NCI-H510A (cell line): ENCODE results near the gene ANKRD23.

Source experiments
- DNase-seq: peaks from one replicate; lab custom pipeline; 2025; lab: John Stamatoyannopoulos, UW

Gene ANKRD23

GRCh38 chr2:96838345-96839292 lies 5.2 kb downstream of the ANKRD23 start:
- no peak for DNase-seq

DNA sequence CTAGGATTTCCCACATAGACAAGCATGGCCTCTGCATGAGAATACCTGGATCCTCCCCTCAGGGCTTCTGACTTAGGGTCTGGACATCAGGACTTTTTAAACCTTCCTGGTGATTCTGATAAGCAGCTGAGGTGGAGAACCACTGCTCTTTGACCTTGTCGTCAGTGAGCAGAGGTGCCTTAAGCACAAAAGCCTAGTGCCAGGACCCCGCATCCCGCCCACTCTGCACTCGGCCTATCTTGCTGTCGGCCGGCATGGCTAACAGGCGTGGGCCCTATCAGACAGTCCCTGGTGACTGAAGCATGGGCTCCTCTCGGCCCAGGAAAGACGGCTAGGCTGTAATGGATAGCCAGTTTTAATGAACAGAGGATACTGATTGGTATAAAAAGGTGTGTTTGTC lies 6.2 kb downstream of the ANKRD23 start:
- no peak for DNase-seq

DNA sequence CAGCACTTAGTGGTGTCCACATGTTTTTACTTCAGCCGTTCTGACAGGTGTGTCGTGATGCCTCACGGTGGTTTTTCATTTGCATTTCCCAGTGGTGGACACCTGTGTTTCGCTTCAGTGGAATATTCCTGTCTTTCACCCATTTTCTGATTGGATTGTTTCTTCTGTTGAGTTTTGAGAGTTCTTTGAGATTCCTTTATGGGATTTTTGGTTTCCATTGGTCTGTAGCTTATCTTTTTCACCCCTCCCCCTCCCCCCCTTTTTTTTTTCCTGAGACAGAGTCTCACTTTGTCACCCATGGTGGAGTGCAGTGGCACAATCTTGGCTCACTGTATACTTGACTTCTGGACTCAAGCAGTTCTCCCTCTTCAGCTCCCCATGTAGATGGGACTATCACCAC lies 8.0 kb downstream of the ANKRD23 start:
- no peak for DNase-seq

GRCh38 chr2:96832754-96833507 lies 10.9 kb downstream of the ANKRD23 start:
- peak; percentile 90 for DNase-seq

GRCh38 chr2:96832408-96832753 lies 11.4 kb downstream of the ANKRD23 start:
- DNase-seq, result no peak

DNA sequence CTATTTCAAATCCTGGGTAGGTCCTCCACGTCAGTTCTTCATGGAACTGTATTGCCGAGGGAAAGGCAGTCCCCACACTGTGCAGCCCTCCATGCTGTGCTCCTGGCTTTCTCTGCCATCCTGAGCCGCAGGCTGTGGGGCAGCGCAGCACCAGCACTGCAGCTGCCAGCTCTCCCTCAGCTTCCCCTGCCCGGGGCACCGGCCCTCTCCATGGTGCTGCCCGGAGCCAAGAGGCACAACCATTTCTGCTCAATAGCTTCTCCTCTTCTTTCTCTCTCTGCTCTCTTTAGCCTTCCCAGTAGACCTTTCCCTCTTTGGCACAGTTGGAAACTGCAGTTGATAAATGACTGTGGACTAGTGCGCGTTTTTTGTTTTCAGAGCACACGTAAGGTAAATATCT lies 12.1 kb downstream of the ANKRD23 start:
- DNase-seq, result no peak

GRCh38 chr2:96830044-96830562 lies 13.7 kb downstream of the ANKRD23 start:
- no peak for DNase-seq

GRCh38 chr2:96828874-96829273 lies 14.9 kb downstream of the ANKRD23 start:
- no peak for DNase-seq

DNA sequence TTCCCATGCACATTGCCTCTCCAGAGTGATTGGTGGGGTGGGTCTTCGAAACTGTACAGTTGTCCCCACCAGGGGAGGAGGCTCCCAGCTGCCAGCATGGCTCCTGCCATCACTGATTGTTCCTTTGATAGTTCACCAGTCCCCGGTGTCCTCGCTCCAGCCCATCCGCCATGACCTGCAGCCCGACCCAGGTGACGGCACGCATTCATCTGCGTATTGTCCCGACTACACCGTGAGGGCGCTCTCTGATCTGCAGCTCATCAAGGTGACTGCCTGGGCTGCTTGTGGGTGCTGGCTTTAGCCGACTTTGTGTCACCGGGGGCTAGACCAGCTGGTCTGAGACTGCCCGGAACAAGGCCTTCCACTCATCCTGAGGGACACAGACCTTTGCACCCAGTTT lies 15.4 kb downstream of the ANKRD23 start:
- no peak for DNase-seq

DNA sequence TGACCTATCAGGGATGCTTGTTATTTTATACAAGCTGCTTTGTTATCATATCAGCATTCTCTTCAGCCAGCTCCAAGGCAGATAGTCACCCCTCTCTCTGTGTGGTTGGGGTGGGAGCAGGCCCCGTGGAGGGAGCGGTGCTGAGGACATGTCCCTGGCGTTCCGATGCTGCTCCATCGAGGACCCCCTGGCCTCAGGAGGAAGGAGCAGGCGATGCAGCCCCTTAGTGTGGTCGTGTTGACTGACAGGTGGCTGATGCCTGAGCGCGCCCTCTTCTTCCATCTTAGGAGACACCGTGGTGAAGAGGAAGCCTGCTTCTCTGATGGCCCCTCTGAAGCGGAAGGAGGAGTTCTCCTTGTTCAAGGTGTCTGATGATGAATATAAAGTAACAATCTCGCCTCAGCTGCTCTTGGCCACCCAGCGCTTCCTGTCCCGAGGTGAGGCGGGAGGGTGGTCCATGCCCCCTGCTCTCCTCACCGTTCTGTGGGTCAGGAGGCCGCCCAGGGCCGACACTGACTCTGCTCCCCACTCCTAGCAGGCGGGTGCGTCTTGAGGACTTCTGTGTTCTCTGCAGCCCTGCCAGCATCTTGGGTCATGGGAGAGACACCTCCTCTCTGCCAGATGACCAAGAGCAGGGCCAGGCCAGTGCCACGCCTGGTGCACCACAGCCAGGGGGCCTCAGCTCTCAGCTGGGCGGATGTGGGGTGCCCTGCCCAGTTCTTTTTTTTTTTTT lies 17.1 kb downstream of the ANKRD23 start:
- no peak for DNase-seq

DNA sequence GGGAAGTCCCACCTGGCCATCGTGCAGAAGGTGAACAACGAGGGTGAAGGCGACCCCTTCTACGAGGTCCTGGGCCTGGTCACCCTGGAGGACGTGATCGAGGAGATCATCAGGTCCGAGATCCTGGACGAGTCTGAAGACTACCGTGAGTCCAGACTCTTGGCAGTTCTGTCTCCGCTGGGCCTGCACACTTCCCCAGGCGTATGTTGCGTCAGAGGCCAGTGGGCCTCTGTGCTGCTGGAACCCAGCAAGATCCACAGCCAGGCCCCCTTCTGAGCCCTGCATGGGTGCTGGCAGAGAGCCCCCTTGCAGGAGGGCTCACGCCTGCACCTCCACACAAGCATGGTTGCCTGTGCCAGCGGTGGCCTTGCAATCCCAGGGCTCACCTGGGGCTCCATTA lies 18.8 kb downstream of the ANKRD23 start:
- DNase-seq, result no peak

DNA sequence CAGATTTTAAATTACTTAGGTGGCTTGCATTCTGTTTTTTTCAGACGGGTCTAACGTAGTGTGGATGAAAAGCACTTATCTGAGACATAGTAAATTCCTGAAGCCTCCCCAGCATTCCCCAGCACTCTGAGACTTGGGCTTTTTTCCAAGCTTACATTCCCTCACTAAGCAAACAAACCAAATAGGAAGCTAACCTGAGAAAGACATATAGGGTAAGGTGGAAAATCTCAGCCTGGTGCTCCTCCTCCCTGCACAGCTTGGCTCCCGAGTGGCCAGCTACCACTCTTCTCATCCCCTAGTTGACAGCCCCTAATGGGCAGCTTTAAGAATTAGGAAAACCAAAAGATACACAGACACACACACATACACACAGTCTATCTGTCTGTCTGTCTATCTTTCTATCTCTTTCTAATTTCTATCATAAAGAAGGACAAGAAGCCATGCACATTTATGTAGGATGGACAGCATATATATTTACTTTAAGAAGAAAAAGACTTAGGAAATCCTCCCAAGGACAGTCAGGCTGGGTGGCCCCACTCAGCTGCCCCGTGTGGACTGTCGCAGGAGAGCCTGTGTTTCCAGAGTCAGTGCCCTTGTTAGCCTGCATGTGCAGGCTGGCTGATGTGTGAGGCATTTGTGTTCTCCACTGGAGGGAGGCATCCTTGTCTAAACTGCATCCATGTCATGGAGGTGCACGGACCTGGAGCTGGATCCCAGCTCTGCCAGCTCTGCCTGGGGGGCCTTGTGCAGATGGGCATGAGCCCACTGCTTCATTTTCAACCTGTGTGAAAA lies 19.5 kb downstream of the ANKRD23 start:
- DNase-seq, result no peak

DNA sequence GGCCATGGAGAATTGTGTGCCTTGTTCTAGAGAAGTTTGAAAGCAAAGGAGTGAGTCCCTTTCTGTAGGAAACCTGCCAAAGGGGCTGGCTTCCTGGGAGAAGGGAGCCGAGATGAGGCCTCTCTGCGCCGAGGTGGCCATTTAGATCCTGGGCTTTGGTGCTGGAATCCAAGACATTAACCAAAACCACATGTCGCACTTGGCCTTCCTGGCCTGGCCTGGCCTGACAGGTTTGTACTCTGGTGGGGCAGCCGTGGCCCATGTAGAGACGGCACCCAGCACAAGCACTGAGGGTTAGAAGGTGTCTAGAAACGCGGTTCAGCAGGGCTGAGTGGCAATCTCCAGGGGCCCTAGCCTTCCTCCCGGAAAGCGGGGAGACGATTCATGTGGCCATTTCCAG lies 20.6 kb downstream of the ANKRD23 start:
- no peak for DNase-seq

DNA sequence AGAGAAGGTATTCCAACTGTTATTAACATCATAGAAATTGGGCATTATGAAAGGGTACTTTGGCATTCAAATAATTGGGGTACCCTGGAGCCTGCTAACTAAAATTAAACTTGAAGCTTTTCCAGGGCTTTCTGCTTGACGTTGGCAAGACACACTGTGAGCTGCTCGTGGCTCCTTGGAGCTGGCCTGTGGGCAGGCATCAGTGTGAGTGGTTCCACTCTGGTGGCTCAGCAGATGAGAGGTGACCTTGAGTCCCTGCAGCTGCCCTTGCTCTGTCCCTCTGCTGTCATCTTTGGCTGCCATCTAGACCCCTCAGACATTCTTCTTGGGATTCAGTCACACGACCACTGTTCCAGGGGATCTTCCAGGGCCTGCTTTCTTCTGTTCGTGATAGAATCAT lies 21.0 kb downstream of the ANKRD23 start:
- DNase-seq, result no peak

DNA sequence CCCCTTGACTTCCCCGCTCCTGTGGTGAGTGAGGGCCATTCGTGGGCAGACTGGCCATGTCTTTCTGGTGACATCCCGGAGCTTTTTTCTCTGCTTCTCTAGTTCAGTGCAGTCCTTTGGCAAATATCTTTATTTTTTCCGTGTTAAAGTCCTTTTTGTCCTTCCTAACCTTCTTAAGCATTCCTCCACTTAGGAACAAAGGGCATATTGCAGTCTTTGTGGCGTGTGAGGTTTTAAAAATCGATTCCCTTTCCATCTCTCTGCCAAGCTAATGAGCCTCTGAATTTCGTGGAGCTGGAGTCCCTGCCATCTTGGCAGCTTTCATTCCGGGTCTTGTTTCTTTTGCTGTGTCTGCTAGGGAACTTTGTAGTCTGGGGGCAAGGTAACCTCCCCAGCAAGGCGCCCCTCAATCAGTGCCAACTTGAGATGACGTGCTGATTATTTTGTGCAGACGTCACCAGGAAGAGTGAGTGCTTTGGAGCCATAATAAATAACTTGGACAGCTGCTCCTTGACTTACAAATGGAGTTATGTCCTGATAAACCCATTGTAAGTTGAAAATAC lies 22.6 kb downstream of the ANKRD23 start:
- no peak for DNase-seq

DNA sequence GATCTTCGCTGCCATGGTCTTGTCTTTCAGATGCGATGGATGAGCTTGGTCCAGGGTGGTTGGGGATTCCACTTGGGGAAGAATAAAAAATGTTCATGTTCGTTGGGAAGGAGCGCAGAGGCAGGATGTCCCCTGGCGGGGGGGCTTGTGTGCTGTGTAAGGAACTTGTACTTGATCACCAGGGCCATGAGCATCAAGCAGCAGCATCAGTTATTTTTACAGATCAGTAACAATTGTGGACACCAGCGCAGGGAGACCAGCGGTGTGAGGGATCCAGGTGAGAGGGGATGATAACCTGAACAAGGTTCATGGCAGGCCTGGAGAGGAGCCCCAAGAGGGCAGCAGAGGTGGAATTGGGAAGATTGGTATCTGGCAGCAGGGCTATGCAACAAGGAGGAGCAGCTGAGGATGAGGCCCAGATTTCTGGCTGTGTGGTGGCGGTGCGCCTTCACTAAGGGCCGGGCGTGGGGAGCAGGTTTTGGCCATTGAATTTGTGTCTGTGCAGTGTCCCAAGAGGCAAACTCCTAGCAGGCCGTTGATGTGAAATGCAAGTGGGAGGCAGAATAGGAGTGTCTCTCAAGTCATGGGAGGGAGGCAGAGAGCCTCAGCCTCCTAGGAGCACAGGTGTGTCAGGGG lies 23.8 kb downstream of the ANKRD23 start:
- no peak for DNase-seq

DNA sequence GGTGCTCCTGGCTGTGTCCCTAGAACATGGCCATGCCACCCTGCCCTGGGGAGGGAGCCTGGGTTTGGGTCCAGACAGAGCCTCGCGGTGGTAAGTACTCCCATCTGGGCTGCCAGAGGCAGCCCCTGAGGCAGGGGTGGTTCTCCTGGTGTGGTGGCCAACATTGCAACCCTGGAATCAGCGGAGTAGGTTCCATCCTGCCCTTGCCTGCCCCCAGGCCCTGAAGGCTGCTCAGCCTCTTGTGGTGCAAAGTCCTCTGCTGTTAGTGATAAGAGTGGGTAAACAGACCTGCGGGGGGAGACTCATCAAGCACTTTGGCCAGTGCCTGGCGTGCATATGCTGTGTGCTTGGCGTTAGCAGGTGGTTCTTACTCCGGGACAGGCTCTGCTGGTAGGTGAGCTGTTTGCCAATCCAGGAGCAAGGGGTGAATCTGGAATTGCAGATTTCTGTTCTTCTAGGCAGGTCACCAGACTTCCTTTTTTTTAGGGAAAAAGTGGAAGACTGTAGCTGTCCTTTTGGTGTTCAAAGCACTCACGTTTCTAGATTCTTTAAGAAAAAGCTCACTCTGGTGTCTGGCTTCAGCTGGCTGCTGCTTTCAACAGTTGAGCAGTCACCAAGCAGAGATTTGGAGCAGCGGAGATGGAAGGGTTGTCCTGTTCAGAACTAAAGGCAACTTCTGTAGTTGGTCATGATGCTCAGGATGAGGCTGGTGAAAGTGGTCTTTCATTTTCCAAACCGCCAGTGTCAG lies 24.5 kb downstream of the ANKRD23 start:
- peak; percentile 30 for DNase-seq

DNA sequence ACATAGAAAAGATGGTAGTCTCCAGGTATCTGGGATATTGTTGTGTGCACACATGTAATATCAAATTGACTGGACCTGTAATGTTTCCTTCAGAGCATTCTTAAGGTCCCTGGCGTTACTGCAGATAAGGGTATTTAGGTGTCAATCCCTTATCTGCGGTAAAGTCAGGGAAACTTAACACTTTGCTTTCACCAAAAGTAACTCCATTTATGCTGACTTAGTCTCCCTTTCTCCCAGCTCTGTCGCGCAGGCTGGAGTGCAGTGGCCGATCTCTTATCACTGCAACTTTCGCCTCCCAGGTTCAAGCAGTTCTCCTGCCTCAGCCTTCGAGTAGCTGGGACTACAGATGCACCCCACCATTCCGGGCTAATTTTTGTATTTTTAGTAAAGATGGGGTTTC lies 25.9 kb downstream of the ANKRD23 start:
- no peak for DNase-seq

DNA sequence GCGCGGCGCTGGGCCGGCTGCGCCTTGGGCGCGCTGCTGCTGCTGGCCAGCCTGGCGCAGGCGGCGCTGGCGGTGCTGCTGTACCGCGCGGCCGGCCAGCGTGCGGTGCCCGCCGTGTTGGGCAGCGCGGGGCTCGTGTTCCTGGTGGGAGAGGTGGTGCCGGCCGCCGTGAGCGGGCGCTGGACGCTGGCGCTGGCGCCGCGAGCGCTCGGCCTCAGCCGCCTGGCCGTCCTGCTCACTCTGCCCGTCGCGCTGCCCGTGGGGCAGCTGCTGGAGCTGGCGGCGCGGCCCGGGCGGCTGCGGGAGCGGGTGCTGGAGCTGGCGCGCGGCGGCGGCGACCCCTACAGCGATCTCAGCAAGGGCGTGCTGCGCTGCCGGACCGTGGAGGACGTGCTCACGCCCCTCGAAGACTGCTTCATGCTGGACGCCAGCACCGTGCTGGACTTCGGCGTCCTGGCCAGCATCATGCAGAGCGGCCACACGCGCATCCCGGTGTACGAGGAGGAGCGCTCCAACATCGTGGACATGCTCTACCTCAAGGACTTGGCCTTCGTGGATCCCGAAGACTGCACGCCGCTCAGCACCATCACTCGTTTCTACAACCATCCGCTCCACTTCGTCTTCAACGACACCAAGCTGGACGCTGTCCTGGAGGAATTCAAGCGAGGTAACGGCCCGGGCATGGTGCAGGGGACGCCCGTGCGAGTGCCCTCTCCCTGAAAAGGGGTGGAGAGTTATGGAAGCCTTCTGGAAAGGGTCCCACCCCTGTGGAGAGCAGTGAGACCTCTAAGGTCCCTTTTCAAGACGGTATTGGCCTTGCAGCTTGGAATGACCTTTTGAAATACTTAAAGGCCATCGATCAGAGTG lies 26.8 kb downstream of the ANKRD23 start:
- DNase-seq, result no peak
